Posterior cingulate gyrus (tissue), 11 donors: Measurements from ENCODE around the gene SRGAP2C.
A peak's percentile ranks its signal among the peaks of the same experiment; 100 is the strongest.
"Not testable (repeated sequence)": the region's sequence is repeated elsewhere in the genome, so short reads cannot be mapped to it uniquely, and the experiment has no call there.

Source experiments
- DNase-seq, 10 donors: peaks; one replicate each; pipeline versions ENCODE4 v3.0.0 to v3.0.0-alpha.2; 2020 to 2021; ENCODE audit warnings: mixed read lengths in 3 of 10
- intact Hi-C: fragments of 100-400 bp; cut with DNase I; formaldehyde crosslinking; loops from one replicate; pipeline ENCODE4 v1.15.1; 2023

The SRGAP2C gene

DNA sequence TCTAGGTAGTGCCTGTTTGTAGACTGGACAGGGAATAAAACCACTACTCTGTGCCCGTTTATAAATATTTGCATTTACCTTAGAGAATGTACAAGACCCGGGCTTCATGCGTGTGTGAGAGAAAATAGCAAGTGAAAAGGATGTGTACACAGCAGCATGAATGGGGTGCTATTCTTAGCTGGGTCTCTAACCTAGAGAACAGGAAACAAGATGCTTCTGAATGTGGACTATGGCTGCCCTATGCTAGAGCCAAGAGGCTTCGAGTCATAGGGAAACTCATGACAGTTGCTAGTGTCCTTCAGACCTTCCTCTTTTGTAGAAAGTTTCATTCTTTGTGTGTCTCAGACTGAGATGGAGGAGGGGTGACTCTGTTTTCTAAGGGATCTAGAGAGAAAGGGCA is 39.9 kb downstream of the SRGAP2C start:
- intact Hi-C loops, DNase-seq: not testable (repeated sequence)

DNA sequence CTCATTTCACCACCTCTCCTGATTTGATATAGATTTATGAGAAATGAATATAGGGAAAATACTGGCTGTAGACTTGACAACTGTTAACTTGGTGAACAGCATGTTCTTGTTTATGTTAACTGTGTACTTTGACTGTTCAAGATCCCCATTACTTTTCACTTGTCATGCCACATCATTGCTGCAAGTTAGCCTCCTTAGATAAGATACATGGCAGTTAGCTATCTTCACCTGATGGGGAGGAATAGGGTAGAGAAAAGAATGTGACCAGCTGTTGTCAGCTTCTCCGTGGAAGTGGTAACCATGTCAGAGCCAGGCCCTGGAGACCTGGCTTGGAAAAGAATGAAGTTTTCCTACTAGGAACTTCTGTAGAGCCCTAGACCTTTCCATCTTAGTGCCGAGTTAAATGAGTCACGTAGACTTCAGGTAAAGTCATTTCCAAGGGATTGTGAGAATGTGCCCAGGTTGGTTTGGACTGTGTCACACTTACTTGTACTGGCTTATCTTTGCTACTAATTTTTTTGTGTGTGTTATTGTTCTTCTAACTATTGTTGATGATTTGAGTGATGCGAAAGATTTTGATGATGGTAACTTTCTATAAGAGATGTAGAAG is 41.6 kb downstream of the SRGAP2C start:
- DNase-seq, intact Hi-C loops: not testable (repeated sequence)

DNA sequence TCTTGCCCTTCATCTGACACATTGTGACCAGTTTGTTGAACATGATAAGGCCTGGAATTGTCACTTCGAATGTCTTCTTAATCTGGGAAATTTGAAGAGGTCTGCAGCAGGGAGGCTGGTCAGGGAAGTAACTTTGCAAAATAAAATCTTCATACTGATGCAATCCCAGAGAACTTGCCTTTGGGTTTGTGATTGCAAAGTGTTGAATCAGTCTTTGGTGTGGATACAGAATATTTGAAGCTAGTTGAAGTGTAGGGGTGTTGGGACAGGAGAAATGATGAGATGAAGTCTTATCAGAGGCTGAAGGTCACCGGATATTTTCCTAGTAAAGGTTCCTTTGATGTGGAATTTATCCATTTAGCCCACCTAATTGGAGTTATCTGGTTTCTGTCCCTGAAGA is 42.1 kb downstream of the SRGAP2C start:
- intact Hi-C loops, DNase-seq: not testable (repeated sequence)

DNA sequence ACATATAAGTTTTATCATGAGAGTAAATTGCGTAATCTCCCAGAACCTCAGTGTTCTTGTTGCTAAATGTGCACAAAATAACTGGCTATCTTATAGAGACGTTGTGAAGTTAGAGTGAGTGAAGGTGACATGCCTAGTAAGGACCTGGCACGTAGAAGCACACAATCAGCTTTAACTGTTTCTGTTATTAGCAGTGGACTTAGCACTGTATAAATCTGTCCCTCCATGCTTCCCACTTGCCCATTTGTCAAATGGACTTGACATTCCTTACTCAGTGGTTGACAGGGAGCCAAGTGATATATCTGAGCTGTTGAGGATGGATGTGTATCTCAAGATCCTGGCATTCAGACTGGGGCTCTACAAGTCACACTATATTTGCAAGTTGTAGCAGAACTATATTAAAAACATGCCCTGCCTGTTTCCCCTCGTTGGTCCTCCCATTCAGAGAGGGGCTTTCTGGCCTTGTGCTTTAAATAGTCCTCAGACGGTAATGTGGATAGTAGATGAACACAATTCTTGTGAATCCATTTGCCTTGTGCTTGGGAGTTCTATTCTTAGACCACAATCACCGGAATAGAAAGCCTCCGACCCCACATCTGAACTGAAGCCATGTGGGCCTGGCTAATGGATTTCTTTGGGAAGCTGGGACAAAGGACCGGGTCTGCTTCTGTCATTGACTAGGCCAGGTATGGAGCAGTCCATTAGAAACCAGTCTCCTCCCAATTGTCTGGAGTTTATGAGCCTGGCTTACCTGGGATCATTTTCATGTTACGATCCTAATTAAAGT is 43.0 kb downstream of the SRGAP2C start:
- intact Hi-C loops, DNase-seq: not testable (repeated sequence)

DNA sequence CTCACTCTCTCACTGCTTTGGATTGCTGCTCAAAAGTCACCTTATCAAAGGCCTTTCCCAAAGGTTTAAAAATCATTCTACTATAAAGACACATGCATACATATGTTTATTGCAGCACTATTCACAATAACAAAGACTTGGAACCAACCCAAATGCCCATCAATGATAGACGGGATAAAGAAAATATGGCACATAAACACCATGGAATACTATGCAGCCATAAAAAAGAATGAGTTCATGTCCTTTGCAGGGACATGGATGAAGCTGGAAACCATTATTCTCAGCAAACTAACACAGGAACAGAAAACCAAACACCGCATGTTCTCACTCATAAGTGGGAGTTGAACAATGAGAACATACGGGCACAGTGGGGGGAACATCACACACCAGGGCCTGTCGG is 45.9 kb downstream of the SRGAP2C start:
- intact Hi-C loops, DNase-seq: not testable (repeated sequence)

DNA sequence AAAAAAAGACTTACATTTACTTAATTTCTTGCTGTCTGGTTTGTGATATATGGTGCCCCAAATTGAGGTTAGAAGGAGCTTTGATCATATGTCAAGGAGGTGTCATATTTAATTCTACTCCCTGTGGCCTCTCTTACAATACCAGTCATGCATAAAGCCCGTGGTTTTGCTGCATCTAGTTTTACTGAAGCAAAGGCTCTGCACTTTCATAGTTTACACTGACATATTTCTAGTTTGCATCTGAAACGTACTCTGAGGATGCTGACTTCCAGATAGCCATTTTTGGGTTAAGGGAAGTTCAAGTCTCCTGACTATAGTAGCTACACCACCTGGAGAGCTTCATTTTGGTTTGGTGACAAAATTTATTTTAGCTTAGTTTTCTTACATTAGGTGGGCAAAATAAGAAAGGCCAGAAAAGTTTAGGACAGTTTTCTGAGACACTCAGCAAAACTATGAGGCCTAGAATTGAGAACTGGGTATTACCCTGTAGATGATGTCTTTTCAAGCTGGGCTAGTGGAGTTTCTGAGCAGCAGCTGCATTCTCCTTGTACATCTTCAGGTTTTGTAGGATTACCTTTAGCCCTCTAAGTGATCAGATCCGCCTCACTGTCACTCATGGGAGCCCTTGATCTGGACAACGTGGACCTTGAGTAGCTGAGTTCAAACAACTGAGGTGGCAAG is 47.8 kb downstream of the SRGAP2C start:
- intact Hi-C loops, DNase-seq: not testable (repeated sequence)

- DNase-seq, intact Hi-C loops: not testable (repeated sequence)
These were observed 49.5 kb downstream of the SRGAP2C start for GRCh38 chr1:121234090-121234759.

DNA sequence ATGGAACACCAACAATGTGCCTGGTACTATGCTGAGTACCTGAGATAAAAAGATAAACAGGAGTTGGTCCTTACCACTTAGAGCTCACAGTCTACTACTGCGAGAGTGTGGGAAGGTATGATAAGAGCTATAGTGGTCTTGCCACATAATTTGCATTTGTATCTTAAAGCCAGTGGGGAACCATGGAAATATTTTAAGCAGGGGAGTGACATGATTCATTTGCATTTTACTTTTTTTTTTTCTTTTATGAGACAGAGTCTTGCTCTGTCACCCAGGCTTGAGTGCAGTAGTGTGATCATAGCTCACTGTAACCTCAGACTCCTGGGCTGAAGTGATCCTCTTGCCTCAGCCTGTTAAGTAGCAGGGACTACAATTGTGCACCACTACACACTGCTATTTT is 53.6 kb downstream of the SRGAP2C start:
- intact Hi-C loops, DNase-seq: not testable (repeated sequence)

GRCh38 chr1:121243913-121244312 is 59.1 kb downstream of the SRGAP2C start:
- DNase-seq, intact Hi-C loops: not testable (repeated sequence)

DNA sequence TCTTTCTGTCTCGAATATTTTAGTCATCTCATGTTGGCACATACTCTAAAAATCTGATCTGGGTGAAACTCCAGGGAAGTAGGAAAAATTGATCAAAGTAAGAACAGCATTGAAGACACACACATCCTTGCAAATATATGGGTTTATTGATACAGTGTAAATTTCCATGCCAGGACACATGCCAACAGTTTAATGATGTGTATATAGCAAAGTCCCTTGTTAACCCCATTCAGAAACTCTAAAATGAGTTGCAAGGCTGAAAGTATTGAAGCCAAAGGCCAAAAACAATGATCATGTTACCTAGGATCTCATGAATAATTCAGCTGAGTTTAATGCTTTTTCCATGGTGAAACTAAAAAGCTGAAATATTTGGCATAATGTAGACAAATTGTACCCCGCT is 61.6 kb downstream of the SRGAP2C start:
- DNase-seq, intact Hi-C loops: not testable (repeated sequence)

- intact Hi-C loops, DNase-seq: not testable (repeated sequence)
These were observed 67.9 kb downstream of the SRGAP2C start for GRCh38 chr1:121252656-121253055.

DNA sequence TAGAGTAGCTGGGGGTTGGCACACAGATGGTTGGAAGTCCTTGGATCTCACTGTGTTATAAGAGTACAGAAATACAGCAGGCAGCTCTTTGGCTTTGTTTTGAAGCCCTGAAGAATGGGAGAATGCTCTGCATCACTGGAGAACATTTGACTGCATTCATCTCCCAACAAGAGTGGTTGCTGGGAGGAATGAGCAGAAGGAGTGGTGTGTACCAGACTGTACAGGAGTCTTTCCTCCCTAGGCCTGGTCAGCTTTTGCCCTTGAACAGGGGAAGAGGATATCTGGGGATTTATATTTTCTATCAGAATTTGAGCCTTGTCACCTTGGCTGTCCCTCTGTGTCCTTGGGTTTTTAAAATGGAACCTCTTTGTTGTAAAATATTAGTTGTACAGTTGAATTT is 69.8 kb downstream of the SRGAP2C start:
- intact Hi-C loops, result not testable (repeated sequence)

GRCh38 chr1:121257632-121258031 is 72.9 kb downstream of the SRGAP2C start:
- DNase-seq, intact Hi-C loops: not testable (repeated sequence)

More for the DNA sequence above, 69.8 kb downstream of the SRGAP2C start:
- not testable (repeated sequence) for DNase-seq

DNA sequence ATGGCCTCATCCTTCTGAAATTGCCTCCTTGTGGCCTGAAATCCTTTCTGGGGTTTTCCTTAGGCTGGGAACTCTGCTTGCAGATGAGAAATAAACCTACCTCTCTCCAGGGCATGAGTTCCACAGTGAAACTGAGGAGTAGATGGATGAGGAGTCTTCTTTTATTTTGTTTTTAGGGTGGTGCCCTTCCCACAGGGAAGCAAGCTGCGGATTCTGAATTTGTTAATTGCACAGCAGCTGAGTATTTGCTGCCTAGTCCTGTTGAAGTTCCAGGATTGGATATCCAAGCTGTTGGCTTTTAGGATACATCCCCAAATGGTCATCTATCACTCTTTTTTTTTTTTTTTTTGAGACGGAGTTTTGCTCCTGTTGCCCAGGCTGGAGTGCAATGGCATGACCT is 73.4 kb downstream of the SRGAP2C start:
- intact Hi-C loops, DNase-seq: not testable (repeated sequence)

- intact Hi-C loops, DNase-seq: not testable (repeated sequence)
These were observed 75.4 kb downstream of the SRGAP2C start for GRCh38 chr1:121260205-121260604.

DNA sequence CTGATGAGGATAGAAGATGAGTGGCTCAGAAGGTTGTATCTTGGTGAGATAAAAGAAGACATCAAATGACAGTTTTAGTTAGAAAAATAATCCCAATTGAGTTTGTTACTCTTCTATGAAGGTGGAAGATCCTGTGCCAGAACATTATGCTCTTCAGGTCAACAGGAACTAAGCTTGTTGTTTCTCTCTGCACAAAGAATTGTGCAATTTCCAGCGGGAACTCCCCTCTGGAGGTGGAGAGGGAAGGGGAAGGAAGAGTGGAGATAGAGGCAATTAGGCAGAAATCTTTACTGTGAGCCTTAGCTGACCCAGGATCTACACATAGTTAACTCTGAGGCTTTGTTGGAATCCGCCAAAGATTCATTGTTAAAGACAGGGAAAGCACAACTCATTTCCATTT is 77.4 kb downstream of the SRGAP2C start:
- DNase-seq, intact Hi-C loops: not testable (repeated sequence)

GRCh38 chr1:121263789-121264244 is 79.0 kb downstream of the SRGAP2C start:
- intact Hi-C loops, DNase-seq: not testable (repeated sequence)

- DNase-seq, result peak in 1 of 10 donors; percentile 7
- intact Hi-C loops, result not testable (repeated sequence)
These were observed 82.3 kb downstream of the SRGAP2C start for GRCh38 chr1:121267072-121267471.

DNA sequence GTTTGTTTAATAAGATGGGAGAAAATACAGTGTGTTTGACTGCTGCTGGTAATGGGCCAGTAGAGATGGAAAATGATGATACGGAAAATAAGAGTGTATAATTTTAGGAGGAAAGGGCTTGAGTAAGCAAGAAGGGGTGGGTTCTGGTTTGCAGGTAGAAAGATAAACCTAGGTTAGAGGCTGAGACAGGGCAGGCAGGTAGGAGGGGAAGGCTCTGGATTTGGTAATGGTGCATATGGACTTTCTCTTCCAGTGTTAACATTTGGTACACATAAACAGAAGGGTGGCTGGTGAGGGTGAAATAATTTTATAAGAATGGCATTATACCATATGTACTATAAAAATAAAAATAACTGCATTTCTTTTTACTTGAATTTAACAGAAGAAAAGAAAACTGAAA is 84.5 kb downstream of the SRGAP2C start:
- intact Hi-C loops, DNase-seq: not testable (repeated sequence)

DNA sequence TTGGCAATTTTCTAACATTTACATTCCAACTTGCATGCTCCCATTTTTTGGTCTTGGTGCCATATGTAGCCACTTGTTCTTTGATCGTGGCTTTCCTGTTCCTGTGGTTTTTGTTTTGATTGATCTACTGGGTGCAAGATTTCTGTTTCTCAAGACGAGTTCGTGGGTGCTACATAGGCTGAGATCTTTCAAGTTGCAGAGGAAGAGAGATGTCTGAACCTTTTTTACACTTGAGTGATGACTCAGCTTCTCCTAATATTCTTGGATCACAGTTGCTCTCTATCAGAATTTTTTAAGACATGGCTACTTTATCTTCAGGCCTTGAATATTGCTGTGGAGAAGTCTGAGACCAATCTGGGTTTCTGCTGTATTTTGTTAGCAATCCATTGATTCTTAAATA is 85.2 kb downstream of the SRGAP2C start:
- intact Hi-C loops, result not testable (repeated sequence)

More for the DNA sequence above, 85.2 kb downstream of the SRGAP2C start:
- DNase-seq, result not testable (repeated sequence)
